Omental fat pad (tissue), 4 donors: ENCODE measurements around the gene AP5Z1. TPM values are rescaled to one million over a fixed set of nuclear protein-coding genes. Genes with fewer than 3 reads are reported as not detected.

Source experiments
- ATAC-seq: fragments of 150-250 bp; one replicate; pipeline ENCODE4 v1.9.1; 2016; ENCODE audit warnings: mild to moderate bottlenecking, moderate library complexity; ENCODE audit not compliant: low FRiP score
- DNase-seq: peaks from one replicate; pipeline ENCODE4 v3.0.0-alpha.2; 2019; ENCODE audit warnings: low spot score
- total RNA-seq, 4 donors: library from RNA; depleted of rRNA; stranded (reverse); fragments of >200 nt; gene quantifications; one replicate each; pipeline ENCODE4 v1.1.0, GENCODE V29; 2016
- TF ChIP-seq, protein P1 (sequence below), 3 donors: fragments of 450-650 bp; IDR thresholded peaks; one replicate each; pipeline ENCODE4 v1.5.1; 2016 to 2017; ENCODE audit warnings: antibody characterized with exemption in 3 of 3, mild to moderate bottlenecking in 3 of 3, moderate library complexity in 2 of 3

The AP5Z1 gene
- total RNA-seq, 4 donors from 2014 or later, result 14.8 to 36.9 (median 28.1) TPM

DNA sequence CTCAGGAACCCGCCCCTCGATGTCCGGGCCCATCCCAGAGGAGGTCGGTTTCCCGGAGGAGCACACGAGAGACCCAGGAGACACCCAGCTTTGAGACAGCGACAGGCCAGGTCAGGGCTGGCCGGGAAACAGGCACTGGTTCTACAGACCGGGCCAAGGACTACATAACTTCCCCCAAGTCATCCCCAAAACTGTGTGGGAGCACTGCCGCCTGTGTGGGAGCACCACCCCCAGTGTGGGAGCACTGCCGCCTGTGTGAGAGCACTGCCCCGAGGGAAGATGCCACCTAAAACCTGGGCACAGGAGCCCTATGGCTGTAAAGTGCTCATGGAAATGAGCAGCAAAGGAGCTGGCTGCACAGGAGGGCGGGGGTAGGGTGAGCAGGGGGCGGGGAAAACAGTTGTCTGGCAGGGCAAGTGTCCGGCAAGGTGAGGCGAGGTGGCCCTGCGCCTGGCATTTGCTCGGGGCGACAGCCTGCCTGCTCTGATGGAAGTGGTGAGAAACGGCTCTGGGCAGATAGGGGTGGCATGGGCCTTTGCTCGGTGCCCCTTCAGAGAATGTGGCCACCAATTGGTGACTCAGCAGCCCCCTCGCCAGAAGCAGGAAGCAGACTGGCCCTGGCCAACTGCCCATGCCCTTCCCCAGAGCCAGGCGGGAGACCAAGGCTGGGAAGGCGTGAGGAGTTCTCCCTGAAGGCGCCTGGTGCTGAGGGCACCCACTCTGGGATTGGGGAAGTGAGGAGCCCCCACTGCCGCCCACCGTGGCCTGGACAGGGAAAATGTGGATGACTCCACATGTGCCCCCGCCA is 60.2 kb downstream of the AP5Z1 start:
- DNase-seq (no peak), ATAC-seq (no peak)
- TF ChIP-seq, protein P1, sequence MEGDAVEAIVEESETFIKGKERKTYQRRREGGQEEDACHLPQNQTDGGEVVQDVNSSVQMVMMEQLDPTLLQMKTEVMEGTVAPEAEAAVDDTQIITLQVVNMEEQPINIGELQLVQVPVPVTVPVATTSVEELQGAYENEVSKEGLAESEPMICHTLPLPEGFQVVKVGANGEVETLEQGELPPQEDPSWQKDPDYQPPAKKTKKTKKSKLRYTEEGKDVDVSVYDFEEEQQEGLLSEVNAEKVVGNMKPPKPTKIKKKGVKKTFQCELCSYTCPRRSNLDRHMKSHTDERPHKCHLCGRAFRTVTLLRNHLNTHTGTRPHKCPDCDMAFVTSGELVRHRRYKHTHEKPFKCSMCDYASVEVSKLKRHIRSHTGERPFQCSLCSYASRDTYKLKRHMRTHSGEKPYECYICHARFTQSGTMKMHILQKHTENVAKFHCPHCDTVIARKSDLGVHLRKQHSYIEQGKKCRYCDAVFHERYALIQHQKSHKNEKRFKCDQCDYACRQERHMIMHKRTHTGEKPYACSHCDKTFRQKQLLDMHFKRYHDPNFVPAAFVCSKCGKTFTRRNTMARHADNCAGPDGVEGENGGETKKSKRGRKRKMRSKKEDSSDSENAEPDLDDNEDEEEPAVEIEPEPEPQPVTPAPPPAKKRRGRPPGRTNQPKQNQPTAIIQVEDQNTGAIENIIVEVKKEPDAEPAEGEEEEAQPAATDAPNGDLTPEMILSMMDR (IDR thresholded peaks at IDR 0.05), result no peak

DNA sequence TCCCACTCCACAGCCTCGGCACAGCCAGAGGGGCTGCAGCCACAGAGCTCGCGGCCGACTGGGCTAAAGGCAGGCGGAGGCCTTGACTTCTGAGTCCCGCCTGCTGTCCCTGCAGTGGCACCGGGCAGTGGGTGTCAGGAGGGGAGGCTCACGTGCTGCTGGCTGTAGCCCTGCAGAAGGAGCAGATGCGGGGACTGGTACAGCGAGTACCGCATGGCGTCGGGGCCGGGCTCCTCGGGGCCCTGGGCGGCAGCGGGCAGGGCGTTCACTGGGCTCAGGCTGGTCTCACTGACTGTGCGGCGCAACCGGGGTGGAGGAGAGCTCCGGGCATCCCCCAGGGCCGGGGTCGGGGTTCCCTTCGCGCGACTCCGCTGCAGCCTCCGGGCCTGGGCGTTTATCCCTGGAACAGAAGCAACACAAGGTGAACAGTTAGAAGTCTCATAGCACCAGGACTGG is 60.8 kb downstream of the AP5Z1 start:
- no peak for DNase-seq
- no peak for ATAC-seq
- TF ChIP-seq, protein P1 (IDR thresholded peaks at IDR 0.05), result no peak

DNA sequence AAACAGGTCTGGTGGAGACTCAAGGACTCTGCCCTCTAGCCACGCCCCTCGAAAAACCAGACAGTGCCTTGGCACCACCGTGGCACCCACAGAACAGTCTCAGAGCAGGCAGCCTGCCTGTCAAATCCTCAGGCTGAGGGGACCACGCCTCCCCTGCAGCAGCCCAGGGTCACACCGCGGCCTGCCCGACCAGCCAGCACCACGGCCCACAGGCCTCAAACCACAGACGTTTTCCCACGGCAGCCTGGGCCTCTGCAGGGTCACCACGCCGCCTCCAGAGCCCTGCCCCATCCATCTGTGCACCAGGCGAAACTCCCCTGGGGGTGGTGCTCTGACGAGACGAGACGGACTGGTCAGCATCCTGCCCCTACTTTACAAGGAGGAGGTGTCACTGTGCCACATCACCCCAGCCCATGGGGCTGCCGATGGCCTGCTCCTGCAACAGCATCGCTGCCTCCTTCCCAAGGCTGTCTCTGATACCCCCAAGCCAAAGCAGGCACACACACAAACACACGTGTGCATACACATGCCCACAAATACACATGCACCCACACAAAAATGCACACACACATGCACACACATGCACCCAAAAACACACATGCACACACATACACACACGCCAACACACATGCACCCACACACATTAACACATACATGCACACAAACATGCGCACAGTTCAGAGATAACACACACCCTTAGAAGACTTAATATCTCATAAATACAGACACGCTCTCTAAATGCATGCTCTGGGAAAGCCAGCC is 61.8 kb downstream of the AP5Z1 start:
- DNase-seq (no peak), ATAC-seq (no peak)
- TF ChIP-seq, protein P1 (IDR thresholded peaks at IDR 0.05), result no peak

DNA sequence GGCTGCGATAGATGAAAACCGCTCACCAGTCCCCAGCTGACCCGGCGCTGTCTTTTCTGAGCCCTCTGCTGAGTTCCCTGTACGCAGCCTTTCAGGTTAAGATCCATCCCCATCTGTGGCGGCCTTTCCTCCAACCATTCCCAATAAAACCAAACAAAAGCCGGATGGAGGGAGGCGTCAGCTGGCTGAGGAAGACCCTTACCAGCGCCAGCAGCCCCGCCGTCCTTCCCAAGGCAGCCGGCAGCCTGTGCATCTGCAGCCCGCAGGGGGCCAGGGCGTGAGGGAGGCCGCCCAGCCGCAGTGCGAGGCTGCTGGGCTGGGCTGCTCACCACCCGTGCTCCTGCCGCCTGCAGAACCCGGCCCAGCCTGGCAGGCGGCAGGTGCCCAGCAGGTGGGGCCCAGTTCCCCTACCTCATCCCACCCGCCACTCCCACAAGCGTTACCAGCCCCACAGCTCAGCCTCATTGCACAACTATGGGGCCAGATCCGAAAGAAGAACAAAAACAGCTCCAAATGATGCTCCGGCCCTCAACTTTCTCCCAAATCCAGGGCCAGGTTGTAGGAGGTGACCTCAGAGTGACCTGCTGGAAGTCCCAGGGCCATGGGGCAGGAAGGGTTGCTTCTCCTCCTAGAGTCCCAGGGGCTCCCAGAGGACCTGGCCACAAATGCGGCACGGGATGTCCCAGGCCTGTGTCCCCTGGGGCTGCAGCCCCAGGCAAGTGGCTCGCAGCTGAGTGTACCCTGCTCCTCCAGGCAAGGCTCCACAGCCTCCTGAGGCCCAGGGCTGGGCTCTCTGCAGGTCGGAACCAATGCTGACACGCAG is 62.6 kb downstream of the AP5Z1 start:
- TF ChIP-seq, protein P1 (IDR thresholded peaks at IDR 0.05), result no peak
- DNase-seq, result no peak
- no peak for ATAC-seq

DNA sequence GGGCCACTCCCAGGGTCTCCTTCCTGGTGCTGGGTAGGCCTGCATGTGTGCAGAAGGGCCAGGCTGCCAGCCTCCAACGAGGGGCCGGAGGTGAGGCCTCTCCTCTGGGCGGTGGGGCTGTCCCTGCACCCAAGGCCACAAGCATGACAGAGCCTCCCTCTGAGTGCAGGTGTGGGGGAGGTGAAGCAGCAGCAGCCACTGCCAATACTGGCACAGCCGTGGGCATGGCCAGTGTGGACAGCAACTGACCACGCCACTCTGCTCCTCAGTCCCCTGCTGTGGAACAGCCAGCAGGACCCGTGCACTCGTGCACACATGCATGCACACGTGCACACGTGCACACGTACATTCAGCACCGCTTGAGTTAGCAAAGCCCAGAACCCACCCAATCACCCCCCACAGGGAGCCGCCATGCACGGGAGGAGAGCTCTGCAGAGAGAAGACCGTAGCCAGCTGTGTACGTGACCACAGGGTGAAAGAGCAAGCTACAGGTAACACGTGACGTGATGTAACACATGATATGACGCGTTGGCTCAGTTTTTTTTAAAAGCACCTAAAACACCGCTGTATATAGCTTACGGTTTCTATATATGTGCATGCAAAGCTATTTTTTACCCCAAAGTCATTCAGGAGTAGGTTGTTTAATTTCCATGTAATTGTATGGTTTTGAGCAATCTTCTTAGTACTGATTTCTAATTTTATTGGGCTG is 63.4 kb downstream of the AP5Z1 start:
- TF ChIP-seq, protein P1 (IDR thresholded peaks at IDR 0.05), result no peak
- DNase-seq (no peak), ATAC-seq (no peak)

DNA sequence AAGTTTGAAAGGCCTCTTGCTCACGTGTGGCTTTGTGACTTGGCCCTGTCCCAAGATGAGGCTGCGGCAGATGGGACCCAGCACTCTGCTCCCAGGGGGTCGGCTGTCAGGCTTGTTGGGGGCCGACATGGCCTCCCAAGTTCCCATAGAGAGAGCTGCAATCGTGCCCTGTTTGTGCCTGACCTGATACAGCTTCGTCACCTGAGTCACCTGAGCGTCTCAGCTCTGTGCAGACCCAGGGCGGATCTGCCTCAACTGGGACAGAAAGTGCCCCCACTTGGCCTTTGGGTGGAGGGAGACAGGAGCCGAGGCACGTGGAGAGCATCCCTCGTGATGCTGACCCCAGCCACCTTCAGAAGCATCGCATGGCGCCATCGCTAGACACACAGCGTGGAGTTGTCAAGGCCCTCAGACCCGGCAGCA is 64.7 kb downstream of the AP5Z1 start:
- DNase-seq (no peak), ATAC-seq (no peak)
- TF ChIP-seq, protein P1 (IDR thresholded peaks at IDR 0.05), result no peak
